Activated naive CD8-positive, alpha-beta T cell (primary cell): ENCODE results near the gene SCYGR3.

ENCODE experiments used
- H3K27ac Mint-ChIP-seq: one replicate; pipeline ENCODE4 v1.8.0; 2021; ENCODE audit warnings: mixed read lengths
- H3K27me3 Mint-ChIP-seq: one replicate; pipeline ENCODE4 v1.8.0; 2021; ENCODE audit warnings: mixed read lengths
- H3K36me3 Mint-ChIP-seq: one replicate; pipeline ENCODE4 v1.8.0; 2021; ENCODE audit warnings: mixed read lengths
- H3K4me1 Mint-ChIP-seq: one replicate; pipeline ENCODE4 v1.8.0; 2021; ENCODE audit warnings: low read depth, mixed read lengths
- H3K4me3 Mint-ChIP-seq: one replicate; pipeline ENCODE4 v1.8.0; 2021; ENCODE audit warnings: mild to moderate bottlenecking, mixed read lengths
- H3K9me3 Mint-ChIP-seq: one replicate; pipeline ENCODE4 v1.8.0; 2021; ENCODE audit warnings: low read depth, mixed read lengths

Gene SCYGR3

GRCh38 chr2:227625420-227625819, 10.8 kb upstream of the SCYGR3 start:
- Mint-ChIP-seq H3K36me3 (no peaks in the 10 kb centered on the region), H3K9me3 (no peaks in the 10 kb centered on the region), H3K27ac (no peak overlapping the region), H3K4me3 (no peak overlapping the region), H3K27me3 (peaks cover 7% of the 10 kb centered on the region), H3K4me1 (no peaks in the 10 kb centered on the region)

- Mint-ChIP-seq H3K27me3 (no peaks in the 10 kb centered on the region), H3K27ac (no peak overlapping the region), H3K4me1 (no peaks in the 10 kb centered on the region), H3K36me3 (no peaks in the 10 kb centered on the region), H3K9me3 (no peaks in the 10 kb centered on the region), H3K4me3 (no peak overlapping the region)
Measured at GRCh38 chr2:227623226-227623625, 8.6 kb upstream of the SCYGR3 start.

- H3K9me3 Mint-ChIP-seq, result no peaks in the 10 kb centered on the region
- no peaks in the 10 kb centered on the region for H3K36me3 Mint-ChIP-seq
- no peaks in the 10 kb centered on the region for H3K4me1 Mint-ChIP-seq
- no peak within 1 kb of the TSS for H3K27ac Mint-ChIP-seq
- peaks cover 8% of the 10 kb centered on the region for H3K27me3 Mint-ChIP-seq
- H3K4me3 Mint-ChIP-seq, result no peak within 1 kb of the TSS
Measured at GRCh38 chr2:227617316-227618230, 2.9 kb upstream of the SCYGR3 start, which contains the start of gene SCYGR4. Gene SCYGR4 (plus strand): TSS chr2:227617498. CDS start chr2:227617498, 0 bp downstream.

GRCh38 chr2:227616631-227617030, 2.0 kb upstream of the SCYGR3 start:
- Mint-ChIP-seq H3K36me3 (no peaks in the 10 kb centered on the region), H3K9me3 (no peaks in the 10 kb centered on the region), H3K4me1 (no peaks in the 10 kb centered on the region), H3K27ac (no peak overlapping the region), H3K27me3 (peaks cover 11% of the 10 kb centered on the region), H3K4me3 (no peak overlapping the region)

GRCh38 chr2:227615906-227616305, 1.3 kb upstream of the SCYGR3 start:
- Mint-ChIP-seq H3K4me3 (no peak overlapping the region), H3K36me3 (no peaks in the 10 kb centered on the region), H3K4me1 (no peaks in the 10 kb centered on the region), H3K27ac (no peak overlapping the region), H3K27me3 (peaks cover 11% of the 10 kb centered on the region), H3K9me3 (no peaks in the 10 kb centered on the region)

GRCh38 chr2:227615181-227615580, 541 bp upstream of the SCYGR3 start:
- H3K36me3 Mint-ChIP-seq, result no peaks in the 10 kb centered on the region
- no peak overlapping the region for H3K27ac Mint-ChIP-seq
- no peaks in the 10 kb centered on the region for H3K4me1 Mint-ChIP-seq
- no peak overlapping the region for H3K4me3 Mint-ChIP-seq
- H3K9me3 Mint-ChIP-seq, result no peaks in the 10 kb centered on the region
- peaks cover 13% of the 10 kb centered on the region for H3K27me3 Mint-ChIP-seq

GRCh38 chr2:227614246-227614645, 394 bp downstream of the SCYGR3 start:
- Mint-ChIP-seq H3K27me3 (peaks cover 17% of the 10 kb centered on the region), H3K27ac (no peak overlapping the region), H3K4me1 (peaks cover 1% of the 10 kb centered on the region), H3K9me3 (no peaks in the 10 kb centered on the region), H3K36me3 (no peaks in the 10 kb centered on the region), H3K4me3 (no peak overlapping the region)

GRCh38 chr2:227613272-227613660, 1.4 kb downstream of the SCYGR3 start:
- H3K4me3 Mint-ChIP-seq, result no peak overlapping the region
- H3K27ac Mint-ChIP-seq, result no peak overlapping the region
- peaks cover 9% of the 10 kb centered on the region for H3K4me1 Mint-ChIP-seq
- no peaks in the 10 kb centered on the region for H3K9me3 Mint-ChIP-seq
- no peaks in the 10 kb centered on the region for H3K36me3 Mint-ChIP-seq
- H3K27me3 Mint-ChIP-seq, result peaks cover 19% of the 10 kb centered on the region

GRCh38 chr2:227612546-227613271, 1.9 kb downstream of the SCYGR3 start:
- H3K27me3 Mint-ChIP-seq, result peaks cover 19% of the 10 kb centered on the region
- H3K4me1 Mint-ChIP-seq, result peaks cover 13% of the 10 kb centered on the region
- H3K9me3 Mint-ChIP-seq, result no peaks in the 10 kb centered on the region
- no peak overlapping the region for H3K4me3 Mint-ChIP-seq
- H3K36me3 Mint-ChIP-seq, result no peaks in the 10 kb centered on the region
- H3K27ac Mint-ChIP-seq, result no peak overlapping the region

GRCh38 chr2:227610123-227610522, 4.5 kb downstream of the SCYGR3 start:
- H3K4me3 Mint-ChIP-seq, result no peak overlapping the region
- no peaks in the 10 kb centered on the region for H3K9me3 Mint-ChIP-seq
- no peak overlapping the region for H3K27ac Mint-ChIP-seq
- no peaks in the 10 kb centered on the region for H3K36me3 Mint-ChIP-seq
- peaks cover 14% of the 10 kb centered on the region for H3K27me3 Mint-ChIP-seq
- H3K4me1 Mint-ChIP-seq, result peaks cover 13% of the 10 kb centered on the region

- no peak overlapping the region for H3K4me3 Mint-ChIP-seq
- no peak overlapping the region for H3K27ac Mint-ChIP-seq
Measured at GRCh38 chr2:227608561-227609338, 5.9 kb downstream of the SCYGR3 start.

GRCh38 chr2:227607941-227608340, 6.7 kb downstream of the SCYGR3 start:
- H3K9me3 Mint-ChIP-seq, result no peaks in the 10 kb centered on the region
- no peaks in the 10 kb centered on the region for H3K36me3 Mint-ChIP-seq
- peaks cover 13% of the 10 kb centered on the region for H3K4me1 Mint-ChIP-seq
- no peak overlapping the region for H3K4me3 Mint-ChIP-seq
- H3K27ac Mint-ChIP-seq, result no peak overlapping the region
- H3K27me3 Mint-ChIP-seq, result peaks cover 20% of the 10 kb centered on the region

More at GRCh38 chr2:227608561-227609338, 5.9 kb downstream of the SCYGR3 start:
- Mint-ChIP-seq H3K36me3 (no peaks in the 10 kb centered on the region), H3K4me1 (peaks cover 13% of the 10 kb centered on the region), H3K27me3 (peaks cover 20% of the 10 kb centered on the region), H3K9me3 (no peaks in the 10 kb centered on the region)

- Mint-ChIP-seq H3K4me3 (no peak overlapping the region), H3K27ac (no peak overlapping the region), H3K27me3 (peaks cover 21% of the 10 kb centered on the region), H3K9me3 (no peaks in the 10 kb centered on the region), H3K36me3 (no peaks in the 10 kb centered on the region), H3K4me1 (peaks cover 13% of the 10 kb centered on the region)
Measured at GRCh38 chr2:227606476-227606875, 8.2 kb downstream of the SCYGR3 start.

GRCh38 chr2:227602358-227602757, 12.3 kb downstream of the SCYGR3 start:
- Mint-ChIP-seq H3K9me3 (no peaks in the 10 kb centered on the region), H3K36me3 (no peaks in the 10 kb centered on the region), H3K4me3 (no peak overlapping the region), H3K4me1 (no peaks in the 10 kb centered on the region), H3K27ac (no peak overlapping the region), H3K27me3 (peaks cover 19% of the 10 kb centered on the region)
